T-helper 1 cell treated with Interleukin-12 subunit alpha and Interleukin-12 subunit beta and Interleukin-4 antibody, amounts not matched to agents 30 μg/mL and 1 μg/mL, for 36 hours (primary cell): ENCODE measurements around the gene CCDC90B.

Source experiments
- H3K27ac Mint-ChIP-seq: one replicate; pipeline ENCODE4 v1.8.0; 2021; ENCODE audit warnings: mild to moderate bottlenecking, mixed read lengths
- H3K27me3 Mint-ChIP-seq: one replicate; pipeline ENCODE4 v1.8.0; 2021; ENCODE audit warnings: low read depth, mixed read lengths
- H3K36me3 Mint-ChIP-seq: one replicate; pipeline ENCODE4 v1.8.0; 2021; ENCODE audit warnings: low read depth, mixed read lengths
- H3K4me1 Mint-ChIP-seq: one replicate; pipeline ENCODE4 v1.8.0; 2021; ENCODE audit warnings: low read depth, mixed read lengths
- H3K4me3 Mint-ChIP-seq: one replicate; pipeline ENCODE4 v1.8.0; 2021; ENCODE audit warnings: mild to moderate bottlenecking, moderate library complexity, mixed read lengths
- H3K9me3 Mint-ChIP-seq: one replicate; pipeline ENCODE4 v1.8.0; 2021; ENCODE audit warnings: mixed read lengths

The CCDC90B gene

DNA sequence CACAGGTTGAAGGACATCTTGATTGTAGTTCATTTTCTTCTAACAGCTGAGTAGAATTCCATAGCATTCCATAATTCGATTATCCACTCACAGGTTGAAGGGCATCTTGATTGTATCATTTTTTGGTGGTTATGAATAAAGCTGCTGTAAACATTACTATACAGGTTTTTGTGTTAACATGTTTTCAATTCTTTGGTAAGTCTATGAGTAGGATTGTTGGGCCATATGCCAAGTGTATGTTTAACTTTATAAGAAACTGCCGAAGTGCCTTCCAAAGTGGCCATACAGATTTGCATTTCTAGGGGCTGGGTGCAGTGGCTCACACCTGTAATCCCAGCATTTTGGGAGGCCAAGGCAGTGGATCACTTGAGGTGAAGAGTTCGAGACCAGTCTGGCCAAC lies 48.1 kb downstream of the CCDC90B start:
- Mint-ChIP-seq H3K9me3 (no peaks in the 10 kb centered on the region), H3K27me3 (peaks cover 10% of the 10 kb centered on the region), H3K4me3 (no peak overlapping the region), H3K27ac (no peak overlapping the region), H3K36me3 (no peaks in the 10 kb centered on the region), H3K4me1 (no peaks in the 10 kb centered on the region)

DNA sequence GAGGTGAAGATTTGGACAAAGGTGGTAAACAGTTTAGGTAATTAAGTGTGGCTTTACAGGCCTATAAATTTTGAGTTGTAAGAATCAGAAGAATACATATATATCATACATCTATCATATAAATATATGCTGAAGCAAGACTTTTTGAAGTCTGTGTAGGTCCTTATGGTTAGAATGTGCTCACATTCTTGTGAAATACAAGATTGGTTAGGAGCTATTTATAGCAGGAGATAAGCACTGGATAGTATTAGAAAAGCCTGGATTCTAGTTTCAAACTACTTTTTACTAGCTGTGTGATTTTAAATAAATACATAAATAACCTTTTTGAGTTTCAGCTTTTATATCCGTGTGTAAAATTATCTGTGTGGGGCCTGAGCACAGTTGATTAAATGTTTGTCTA lies 50.3 kb downstream of the CCDC90B start:
- H3K27me3 Mint-ChIP-seq: peaks cover 14% of the 10 kb centered on the region
- H3K36me3 Mint-ChIP-seq: no peaks in the 10 kb centered on the region
- H3K9me3 Mint-ChIP-seq: no peaks in the 10 kb centered on the region
- H3K4me1 Mint-ChIP-seq: no peaks in the 10 kb centered on the region
- no peak overlapping the region for H3K4me3 Mint-ChIP-seq
- no peak overlapping the region for H3K27ac Mint-ChIP-seq

DNA sequence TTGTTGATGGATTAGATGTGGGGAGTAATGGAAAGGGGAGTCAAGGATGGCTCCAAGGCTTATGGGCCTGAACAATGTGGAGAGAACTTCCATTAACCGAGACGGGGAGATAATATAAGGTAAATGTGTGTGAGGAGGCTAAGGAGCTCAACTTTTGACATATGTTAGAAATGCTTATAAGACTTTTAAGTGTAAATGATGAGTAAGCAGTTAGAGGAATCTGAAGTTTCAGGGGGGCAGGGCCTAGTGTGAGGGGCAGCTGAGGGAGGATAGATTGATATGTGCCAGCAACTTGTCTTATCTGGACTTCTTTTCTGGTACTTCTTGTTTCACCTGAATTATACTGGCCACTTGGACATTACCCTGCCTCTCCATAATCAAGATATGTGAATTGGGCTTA lies 62.7 kb downstream of the CCDC90B start:
- Mint-ChIP-seq H3K4me1 (no peaks in the 10 kb centered on the region), H3K27me3 (peaks cover 7% of the 10 kb centered on the region), H3K9me3 (no peaks in the 10 kb centered on the region), H3K4me3 (no peak overlapping the region), H3K27ac (no peak overlapping the region), H3K36me3 (no peaks in the 10 kb centered on the region)

DNA sequence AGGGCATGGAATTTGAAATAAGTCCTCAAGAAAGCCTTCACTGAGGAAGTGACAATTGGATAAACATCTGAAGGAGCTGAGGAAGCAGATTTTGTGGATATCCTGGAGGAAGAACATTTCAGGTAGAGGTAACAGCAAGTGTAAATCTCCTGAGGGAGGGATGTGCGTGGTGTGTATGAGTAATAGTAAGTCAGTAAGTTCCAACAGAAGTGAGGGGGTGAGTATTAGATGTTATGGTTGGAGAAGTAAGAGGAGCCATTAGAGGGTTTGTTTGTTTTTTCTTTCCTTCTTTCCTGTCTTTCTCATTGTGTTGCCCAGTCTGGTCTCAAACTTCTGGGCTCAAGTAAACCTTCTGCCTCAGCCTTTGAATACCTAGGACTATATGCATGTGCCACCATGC lies 63.7 kb downstream of the CCDC90B start:
- Mint-ChIP-seq H3K36me3 (no peaks in the 10 kb centered on the region), H3K4me3 (no peak overlapping the region), H3K9me3 (no peaks in the 10 kb centered on the region), H3K27me3 (peaks cover 7% of the 10 kb centered on the region), H3K4me1 (no peaks in the 10 kb centered on the region), H3K27ac (no peak overlapping the region)

DNA sequence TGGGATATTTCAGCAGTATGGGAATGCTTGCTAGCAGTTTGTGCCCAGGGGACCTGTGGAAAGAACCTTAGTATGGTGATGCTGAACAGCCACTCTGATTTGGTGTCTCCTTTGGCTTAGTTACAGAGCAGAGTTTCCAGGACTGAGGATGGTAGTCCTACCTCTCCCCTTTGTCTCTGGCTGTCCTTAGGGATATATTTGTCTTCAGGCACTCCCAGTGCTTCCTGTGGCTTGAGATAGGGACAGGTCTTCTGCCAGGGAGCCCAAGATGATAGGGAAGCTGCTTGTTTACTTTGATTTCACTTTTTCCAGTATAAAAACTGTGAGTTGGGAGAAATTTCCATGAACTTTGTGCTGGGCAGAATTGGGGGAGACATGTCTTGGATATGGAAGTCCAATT lies 64.5 kb downstream of the CCDC90B start:
- H3K4me1 Mint-ChIP-seq: no peaks in the 10 kb centered on the region
- no peak overlapping the region for H3K27ac Mint-ChIP-seq
- H3K36me3 Mint-ChIP-seq: no peaks in the 10 kb centered on the region
- H3K27me3 Mint-ChIP-seq: peaks cover 7% of the 10 kb centered on the region
- no peak overlapping the region for H3K4me3 Mint-ChIP-seq
- no peaks in the 10 kb centered on the region for H3K9me3 Mint-ChIP-seq

DNA sequence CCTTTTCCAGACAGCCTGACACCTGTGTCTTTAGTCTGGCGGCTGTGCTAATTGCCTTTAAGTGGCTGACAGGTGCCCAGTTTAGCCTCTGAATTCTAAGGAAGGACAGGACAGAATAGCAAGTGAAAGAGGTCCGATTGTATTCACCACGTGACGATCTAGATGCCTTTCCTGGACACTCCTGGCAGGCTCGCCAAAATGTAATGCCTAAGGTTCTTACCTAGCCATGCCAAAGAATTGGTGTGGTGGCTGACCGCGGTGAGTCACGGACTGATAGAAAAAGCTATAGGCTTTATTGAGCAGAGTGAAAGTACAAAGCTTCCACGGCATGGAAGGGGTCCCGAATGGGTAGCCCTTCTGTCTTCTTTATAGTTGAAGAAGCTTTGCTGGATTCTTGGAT lies 65.9 kb downstream of the CCDC90B start:
- Mint-ChIP-seq H3K27ac (no peak overlapping the region), H3K4me1 (no peaks in the 10 kb centered on the region), H3K4me3 (no peak overlapping the region), H3K9me3 (no peaks in the 10 kb centered on the region), H3K27me3 (peaks cover 7% of the 10 kb centered on the region), H3K36me3 (no peaks in the 10 kb centered on the region)

DNA sequence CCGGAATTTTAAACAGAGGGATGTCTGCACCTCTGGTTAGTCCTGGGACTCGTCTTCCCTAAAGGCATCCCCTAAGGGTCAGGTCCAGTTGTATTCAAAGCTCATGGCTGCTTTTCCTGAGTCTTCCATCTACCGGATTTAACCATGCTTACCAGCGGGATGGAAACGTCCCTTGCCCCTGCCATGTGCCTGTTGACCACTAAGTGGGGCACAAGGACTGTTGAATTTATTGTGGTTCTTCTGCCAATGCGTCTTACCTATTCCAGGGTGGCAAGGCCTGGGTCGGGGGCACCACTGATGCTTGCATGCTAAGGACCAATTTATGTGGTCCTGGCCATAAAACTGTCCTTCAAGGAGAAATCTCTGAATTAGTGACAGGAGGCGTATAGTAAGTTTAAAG lies 67.1 kb downstream of the CCDC90B start:
- Mint-ChIP-seq H3K27me3 (peaks cover 7% of the 10 kb centered on the region), H3K9me3 (no peaks in the 10 kb centered on the region), H3K4me3 (no peak overlapping the region), H3K36me3 (no peaks in the 10 kb centered on the region), H3K27ac (no peak overlapping the region), H3K4me1 (no peaks in the 10 kb centered on the region)
